PC-9 (cell line): ENCODE data around the gene NDUFV3. TPM values are rescaled to one million over a fixed set of nuclear protein-coding genes. Genes with fewer than 3 reads are reported as not detected.
"Not testable (repeated sequence)": the region's sequence is repeated elsewhere in the genome, so short reads cannot be mapped to it uniquely, and the experiment has no call there.

Experiments
- BruUV-seq: library from RNA; stranded (reverse); fragments of 400-500 nt; replicated peaks from 2 replicates; lab custom pipeline; 2021; lab: Mats Ljungman, UMichigan
- CTCF ChIA-PET: fragments of 300-600 bp; sonication (Branson Sonifier 250); formaldehyde crosslinking; loops from one replicate; lab custom pipeline; 2022; ENCODE audit warnings: antibody characterized with exemption; lab: Charles Lee
- POLR2A ChIA-PET: fragments of 300-600 bp; sonication (Branson Sonifier 250); formaldehyde crosslinking; loops from one replicate; lab custom pipeline; 2022; ENCODE audit warnings: antibody characterized with exemption; ENCODE audit not compliant: unreplicated experiment; lab: Charles Lee
- DNase-seq, 2 experiments: peaks; one replicate each; pipeline versions ENCODE4 v3.0.0 to v3.0.0-alpha.2; 2015 to 2022; ENCODE audit warnings: mixed read lengths in 1 of 2
- H2AFZ ChIP-seq: fragments of 200-600 bp; sonication (generic); 2 replicates; pipeline ENCODE4 v1.8.1; 2017; ENCODE audit warnings: antibody characterized with exemption
- H3F3A ChIP-seq: fragments of 200-600 bp; sonication (generic); 2 replicates; pipeline ENCODE4 v1.8.1; 2017; ENCODE audit warnings: antibody characterized with exemption, mild to moderate bottlenecking, low read depth; ENCODE audit not compliant: insufficient read depth
- H3K27ac ChIP-seq: fragments of 200-600 bp; sonication (generic); 2 replicates; pipeline ENCODE4 v1.6.1; 2016; ENCODE audit warnings: mixed run types
- H3K27me3 ChIP-seq: fragments of 200-600 bp; sonication (generic); 2 replicates; pipeline ENCODE4 v1.6.1; 2016; ENCODE audit warnings: low read depth, mixed run types; ENCODE audit not compliant: insufficient read depth
- H3K36me3 ChIP-seq: fragments of 200-600 bp; sonication (generic); 2 replicates; pipeline ENCODE4 v1.6.1; 2016; ENCODE audit warnings: low read depth, mixed run types
- H3K4me1 ChIP-seq: fragments of 200-600 bp; sonication (generic); replicated peaks from 2 replicates; pipeline ENCODE4 v1.6.1; 2016; ENCODE audit warnings: mixed run types; ENCODE audit not compliant: insufficient read depth
- H3K4me2 ChIP-seq: fragments of 200-600 bp; sonication (generic); 2 replicates; pipeline ENCODE4 v1.6.1; 2017; ENCODE audit warnings: mixed run types
- H3K4me3 ChIP-seq: fragments of 200-600 bp; sonication (generic); 2 replicates; pipeline ENCODE4 v1.6.1; 2016; ENCODE audit warnings: mixed run types
- H3K79me2 ChIP-seq: fragments of 200-600 bp; sonication (generic); 2 replicates; pipeline ENCODE4 v1.6.1; 2017; ENCODE audit warnings: low read depth, mixed run types
- H3K9me2 ChIP-seq: fragments of 200-600 bp; sonication (generic); 2 replicates; pipeline ENCODE4 v1.8.1; 2017; ENCODE audit warnings: mild to moderate bottlenecking; ENCODE audit not compliant: insufficient read depth
- H3K9me3 ChIP-seq: fragments of 200-600 bp; sonication (generic); 2 replicates; pipeline ENCODE4 v1.8.1; 2016; ENCODE audit warnings: low read depth; ENCODE audit not compliant: insufficient read depth
- H4K20me1 ChIP-seq: fragments of 200-600 bp; sonication (generic); 2 replicates; pipeline ENCODE4 v1.8.1; 2017; ENCODE audit not compliant: insufficient read depth
- EZH2 ChIP-seq: fragments of 200-600 bp; sonication (generic); IDR thresholded peaks from 2 replicates; pipeline ENCODE4 v1.8.0; 2017; ENCODE audit warnings: antibody characterized with exemption, low read depth
- intact Hi-C: fragments of 100-400 bp; cut with micrococcal nuclease; formaldehyde crosslinking; loops from one replicate; pipeline ENCODE4 v1.10.0; 2022; ENCODE audit not compliant: unreplicated experiment
- total RNA-seq: library from RNA; stranded (reverse); gene quantifications from 2 replicates; pipeline ENCODE4 v1.2.3, GENCODE V29; 2021
- TF ChIP-seq, protein P1 (sequence below): fragments of 200-600 bp; sonication (generic); conservative IDR thresholded peaks from 2 replicates; pipeline ENCODE4 v1.6.1; 2017; ENCODE audit warnings: mixed run types, antibody characterized with exemption, mild to moderate bottlenecking, moderate library complexity

The NDUFV3 gene
- total RNA-seq, 1 experiment from 2014 or later, result 20.7 TPM

DNA sequence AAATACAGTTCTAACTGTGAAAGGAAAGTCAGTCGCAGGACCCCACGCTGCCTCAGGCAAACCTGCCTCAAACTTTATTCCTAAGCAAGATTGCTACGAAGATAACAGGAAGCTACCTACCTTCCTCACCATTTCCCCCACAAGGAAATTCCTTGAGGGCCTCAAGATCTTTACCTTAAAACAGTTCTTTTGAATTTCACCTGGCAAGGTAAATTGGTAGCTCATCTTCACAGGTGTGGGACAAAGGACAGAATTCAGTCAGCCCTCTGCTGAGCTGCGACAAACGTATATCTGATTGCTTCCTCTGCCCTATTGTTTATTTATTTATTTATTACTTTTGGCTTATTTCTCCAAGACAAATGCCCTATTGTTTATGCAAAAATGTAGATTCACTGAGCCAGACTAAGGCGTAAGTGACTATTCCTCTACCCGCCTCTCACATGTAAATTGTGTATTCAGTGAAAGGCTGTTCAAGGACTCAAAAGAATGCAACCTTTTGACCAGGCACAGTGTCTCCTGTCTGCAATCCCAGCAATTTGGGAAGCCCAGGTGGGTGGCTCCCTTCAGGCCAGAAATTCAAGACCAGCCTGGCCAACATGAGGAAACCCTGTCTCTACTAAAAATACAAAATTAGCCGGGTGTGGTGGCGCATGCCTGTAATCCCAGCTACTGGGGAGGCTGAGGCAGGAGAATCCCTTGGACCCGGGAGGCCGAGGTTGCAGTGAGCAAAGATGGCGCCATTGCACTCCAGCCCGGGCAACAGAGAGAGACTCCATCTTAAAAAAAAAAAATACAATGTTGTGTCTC is 63.9 kb downstream of the NDUFV3 start:
- H3K27me3 ChIP-seq, result no peaks in the 10 kb centered on the region
- H2AFZ ChIP-seq, result no peak overlapping the region
- no TSS peak for BruUV-seq
- H3K36me3 ChIP-seq, result no peaks in the 10 kb centered on the region
- intact Hi-C loops, result no loop called here
- ChIA-PET CTCF (no interaction called here), POLR2A (interaction anchor here (0.6 kb wide), 1 partner anchor 17 kb away, joined by 3 read pairs; the partner anchor contains the start of gene PKNOX1)
- no peak overlapping the region; the same call in 1 of the 2 replicates for H3K4me2 ChIP-seq
- no peak overlapping the region for H3K4me3 ChIP-seq
- H3K27ac ChIP-seq, result no peak overlapping the region
- no peaks in the 10 kb centered on the region for H3K9me2 ChIP-seq
- no peaks in the 10 kb centered on the region for H3K9me3 ChIP-seq
- no peak for DNase-seq
- H3K4me1 ChIP-seq, result peaks cover 25% of the 10 kb centered on the region
- H3K79me2 ChIP-seq, result no peaks in the 10 kb centered on the region
- H3F3A ChIP-seq, result peaks cover 7% of the 10 kb centered on the region
- TF ChIP-seq, protein P1, sequence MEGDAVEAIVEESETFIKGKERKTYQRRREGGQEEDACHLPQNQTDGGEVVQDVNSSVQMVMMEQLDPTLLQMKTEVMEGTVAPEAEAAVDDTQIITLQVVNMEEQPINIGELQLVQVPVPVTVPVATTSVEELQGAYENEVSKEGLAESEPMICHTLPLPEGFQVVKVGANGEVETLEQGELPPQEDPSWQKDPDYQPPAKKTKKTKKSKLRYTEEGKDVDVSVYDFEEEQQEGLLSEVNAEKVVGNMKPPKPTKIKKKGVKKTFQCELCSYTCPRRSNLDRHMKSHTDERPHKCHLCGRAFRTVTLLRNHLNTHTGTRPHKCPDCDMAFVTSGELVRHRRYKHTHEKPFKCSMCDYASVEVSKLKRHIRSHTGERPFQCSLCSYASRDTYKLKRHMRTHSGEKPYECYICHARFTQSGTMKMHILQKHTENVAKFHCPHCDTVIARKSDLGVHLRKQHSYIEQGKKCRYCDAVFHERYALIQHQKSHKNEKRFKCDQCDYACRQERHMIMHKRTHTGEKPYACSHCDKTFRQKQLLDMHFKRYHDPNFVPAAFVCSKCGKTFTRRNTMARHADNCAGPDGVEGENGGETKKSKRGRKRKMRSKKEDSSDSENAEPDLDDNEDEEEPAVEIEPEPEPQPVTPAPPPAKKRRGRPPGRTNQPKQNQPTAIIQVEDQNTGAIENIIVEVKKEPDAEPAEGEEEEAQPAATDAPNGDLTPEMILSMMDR, result no peak
- no peak for TF ChIP-seq EZH2
- H4K20me1 ChIP-seq, result no peaks in the 10 kb centered on the region

DNA sequence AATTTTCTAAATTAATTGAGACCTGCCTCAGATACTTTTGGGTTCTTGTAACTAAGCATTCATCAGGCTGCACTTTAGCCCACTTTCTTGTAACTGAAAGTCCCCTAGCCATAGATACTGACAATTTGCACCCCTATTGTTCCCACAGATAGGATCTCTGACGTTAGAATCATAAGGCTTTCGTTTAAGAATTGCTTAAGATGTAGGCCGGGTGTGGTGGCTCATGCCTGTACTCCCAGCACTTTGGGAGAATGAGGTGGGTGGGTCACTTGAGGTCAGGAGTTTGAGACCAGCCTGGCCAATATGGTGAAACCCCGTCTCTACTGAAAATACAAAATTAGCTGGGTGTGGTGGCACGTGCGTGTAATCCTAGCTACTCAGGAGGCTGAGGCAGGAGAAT is 65.0 kb downstream of the NDUFV3 start:
- DNase-seq, H3K4me3 ChIP-seq, intact Hi-C loops, BruUV-seq, H3K4me2 ChIP-seq, H4K20me1 ChIP-seq, POLR2A ChIA-PET, H3K9me2 ChIP-seq, H3K27me3 ChIP-seq, H3K9me3 ChIP-seq, H3F3A ChIP-seq, H2AFZ ChIP-seq, H3K27ac ChIP-seq, H3K36me3 ChIP-seq, H3K79me2 ChIP-seq, CTCF ChIA-PET: not testable (repeated sequence)
- peaks cover 25% of the 10 kb centered on the region for H3K4me1 ChIP-seq

DNA sequence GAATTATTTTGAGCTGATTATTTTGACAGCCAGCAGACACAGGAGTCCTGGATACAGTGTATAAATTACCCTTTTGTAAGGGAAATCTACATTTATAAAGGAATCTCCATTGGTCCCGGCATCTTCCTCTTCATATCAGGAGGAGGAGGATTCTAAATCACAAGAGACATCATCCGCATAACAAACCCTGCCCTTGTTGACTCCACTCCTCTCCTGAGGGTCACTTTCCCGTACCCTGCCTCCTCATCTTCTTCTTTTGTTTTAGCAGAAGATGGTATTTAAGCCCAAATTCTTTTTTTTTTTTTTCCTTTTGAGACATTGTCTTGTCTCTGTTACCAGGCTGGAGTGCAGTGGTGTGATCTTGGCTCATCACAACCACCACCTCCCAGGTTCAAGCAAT is 66.6 kb downstream of the NDUFV3 start:
- BruUV-seq, result no TSS peak
- ChIA-PET POLR2A (interaction anchor here (0.5 to 0.7 kb wide), 2 partner anchors 18 to 33 kb away, joined by 3 read pairs; no protein-coding TSS in a partner anchor), CTCF (no interaction called here)
- Histone ChIP-seq H3K4me3 (no peak overlapping the region), H3K9me2 (no peaks in the 10 kb centered on the region), H2AFZ (no peak overlapping the region), H3K36me3 (no peaks in the 10 kb centered on the region), H4K20me1 (no peaks in the 10 kb centered on the region), H3K79me2 (no peaks in the 10 kb centered on the region), H3K27me3 (no peaks in the 10 kb centered on the region), H3F3A (peaks cover 7% of the 10 kb centered on the region), H3K4me2 (no peak overlapping the region), H3K9me3 (no peaks in the 10 kb centered on the region), H3K4me1 (peaks cover 22% of the 10 kb centered on the region), H3K27ac (no peak overlapping the region)
- intact Hi-C loops, result no loop called here
- TF ChIP-seq, protein P1, result no peak
- no peak for TF ChIP-seq EZH2
- DNase-seq, result no peak
